ENCODE data around the gene NOC4L.

NOC4L gene

DNA sequence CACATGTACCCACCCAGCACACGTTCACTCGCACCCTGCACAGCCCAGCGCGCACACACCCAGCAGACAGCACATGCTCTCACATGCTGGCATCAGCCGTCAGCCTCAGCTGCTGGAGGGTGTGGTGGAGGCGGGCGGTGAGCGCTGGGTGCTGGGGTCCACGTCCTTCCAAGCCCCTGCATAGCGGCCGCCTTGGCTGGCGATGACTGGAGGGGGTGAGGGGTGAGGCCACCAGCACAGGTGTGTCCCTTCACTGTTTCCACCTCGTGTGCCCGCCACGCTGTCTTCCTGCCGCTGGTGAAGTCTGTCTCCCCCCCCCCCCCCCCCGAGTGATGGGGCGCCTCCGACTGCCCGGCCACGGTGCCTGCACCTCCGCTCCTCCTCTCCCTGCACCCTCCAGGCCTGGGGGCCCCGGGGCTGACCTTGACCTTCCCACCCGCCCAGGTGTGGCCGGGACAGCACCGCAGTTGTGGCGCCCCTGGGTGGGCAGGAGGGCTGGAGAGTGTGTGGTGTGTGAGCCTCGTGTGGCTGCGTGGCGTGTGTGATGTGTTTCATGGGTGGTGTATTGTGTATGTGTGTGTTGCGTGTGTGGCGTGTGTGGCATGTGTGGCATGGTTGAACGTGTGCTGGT is 37.4 kb downstream of the NOC4L start:
- Mint-ChIP-seq H3K4me1 (ENCODE audit: low read depth) (peaks cover 30% of the 10 kb centered on the region), H3K4me3 (no peak overlapping the region), H3K36me3 (ENCODE audit: low read depth) (no peaks in the 10 kb centered on the region), H3K9me3 (no peaks in the 10 kb centered on the region), H3K27ac (no peak overlapping the region), H3K27me3 (peaks cover 4% of the 10 kb centered on the region)
- DNase-seq: no peak

DNA sequence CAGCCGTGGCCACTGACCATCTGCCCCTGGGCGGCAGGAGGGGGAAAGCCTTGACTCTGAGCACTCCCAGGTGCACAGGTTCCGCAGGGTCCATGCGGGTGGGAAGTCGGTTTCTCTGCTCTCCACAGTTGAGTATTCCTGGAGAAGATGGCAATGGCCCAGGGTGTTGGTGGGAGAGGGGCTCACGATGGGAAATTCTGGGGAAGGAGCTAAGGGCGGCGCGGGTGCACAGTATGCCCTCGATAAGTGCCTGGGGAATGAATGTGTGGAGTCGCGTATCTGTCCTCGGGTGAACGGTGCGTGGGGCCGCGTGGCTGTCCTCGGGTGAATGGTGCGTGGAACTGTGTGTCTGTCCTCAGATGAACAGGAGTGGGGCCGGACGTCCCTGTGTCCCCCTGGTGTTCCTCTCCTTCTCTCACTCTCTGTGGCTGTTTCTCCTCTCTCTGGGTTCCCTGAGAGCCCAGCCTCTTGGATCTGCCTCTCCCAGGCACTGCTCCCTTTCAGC is 38.0 kb downstream of the NOC4L start:
- no peak for DNase-seq
- H3K27ac Mint-ChIP-seq: no peak overlapping the region
- H3K4me1 Mint-ChIP-seq (ENCODE audit: low read depth): peaks cover 34% of the 10 kb centered on the region
- H3K9me3 Mint-ChIP-seq: no peaks in the 10 kb centered on the region
- H3K36me3 Mint-ChIP-seq (ENCODE audit: low read depth): no peaks in the 10 kb centered on the region
- no peak overlapping the region for H3K4me3 Mint-ChIP-seq
- no peaks in the 10 kb centered on the region for H3K27me3 Mint-ChIP-seq

DNA sequence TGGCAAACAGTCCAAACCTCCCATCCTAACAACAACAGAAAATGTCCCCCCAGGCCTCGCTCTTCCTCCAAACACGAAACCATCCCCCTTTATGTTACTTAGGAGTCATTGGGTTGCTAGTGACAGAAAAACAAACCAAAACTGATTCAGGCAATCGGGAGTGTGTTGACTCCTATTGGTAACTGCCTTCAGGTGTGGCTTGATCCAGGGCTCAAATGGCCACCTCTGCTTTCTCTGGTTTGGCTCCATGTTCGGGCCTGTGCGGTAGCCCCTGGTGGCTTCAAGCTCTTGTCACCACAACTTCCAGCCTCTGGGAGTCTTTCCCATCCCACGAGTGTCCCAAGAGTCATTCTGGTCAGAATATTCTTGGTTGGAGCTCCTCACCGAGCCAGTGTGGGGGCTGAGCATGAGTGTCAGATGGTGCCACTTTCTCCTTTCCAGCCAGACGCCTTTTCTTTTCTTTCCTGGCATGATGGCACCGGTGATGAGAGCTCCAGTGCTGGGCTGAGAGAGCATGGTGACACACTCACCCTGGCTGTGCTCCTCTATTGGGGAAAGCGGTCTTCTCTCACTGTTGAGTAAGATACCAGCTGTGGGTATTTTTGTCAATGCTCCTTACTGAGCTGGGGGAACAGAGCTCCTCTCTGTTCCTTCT is 38.6 kb downstream of the NOC4L start:
- H3K27me3 Mint-ChIP-seq: no peaks in the 10 kb centered on the region
- H3K4me3 Mint-ChIP-seq: no peak overlapping the region
- no peaks in the 10 kb centered on the region for H3K36me3 Mint-ChIP-seq (ENCODE audit: low read depth)
- no peaks in the 10 kb centered on the region for H3K9me3 Mint-ChIP-seq
- peaks cover 39% of the 10 kb centered on the region for H3K4me1 Mint-ChIP-seq (ENCODE audit: low read depth)
- H3K27ac Mint-ChIP-seq: no peak overlapping the region
- DNase-seq: no peak

DNA sequence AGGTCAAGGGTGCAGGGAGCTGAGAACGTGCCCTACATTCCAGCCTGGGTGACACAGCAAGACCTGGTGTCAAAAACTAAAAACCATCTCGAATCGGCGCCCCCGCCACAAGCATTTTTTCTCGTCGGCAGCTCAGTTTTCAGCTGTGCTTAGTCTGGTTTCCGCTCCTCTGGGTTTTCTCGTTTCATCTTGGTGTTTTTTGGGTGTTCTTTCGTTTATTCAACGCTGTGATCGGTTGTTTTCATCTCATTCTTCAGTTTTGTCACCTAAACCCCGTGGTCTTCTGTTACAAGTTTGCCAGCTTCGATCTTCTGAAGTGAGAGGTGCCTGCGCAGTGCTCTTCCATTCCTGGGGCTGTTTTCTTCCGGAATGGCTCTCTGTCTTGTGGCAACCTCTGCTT is 41.4 kb downstream of the NOC4L start:
- no peaks in the 10 kb centered on the region for H3K9me3 Mint-ChIP-seq
- H3K4me1 Mint-ChIP-seq (ENCODE audit: low read depth): peaks cover 42% of the 10 kb centered on the region
- peak overlapping the region; percentile 66 for H3K4me3 Mint-ChIP-seq
- H3K27ac Mint-ChIP-seq: peak overlapping the region; percentile 78
- no peaks in the 10 kb centered on the region for H3K27me3 Mint-ChIP-seq
- H3K36me3 Mint-ChIP-seq (ENCODE audit: low read depth): no peaks in the 10 kb centered on the region
- peak; percentile 44 for DNase-seq

DNA sequence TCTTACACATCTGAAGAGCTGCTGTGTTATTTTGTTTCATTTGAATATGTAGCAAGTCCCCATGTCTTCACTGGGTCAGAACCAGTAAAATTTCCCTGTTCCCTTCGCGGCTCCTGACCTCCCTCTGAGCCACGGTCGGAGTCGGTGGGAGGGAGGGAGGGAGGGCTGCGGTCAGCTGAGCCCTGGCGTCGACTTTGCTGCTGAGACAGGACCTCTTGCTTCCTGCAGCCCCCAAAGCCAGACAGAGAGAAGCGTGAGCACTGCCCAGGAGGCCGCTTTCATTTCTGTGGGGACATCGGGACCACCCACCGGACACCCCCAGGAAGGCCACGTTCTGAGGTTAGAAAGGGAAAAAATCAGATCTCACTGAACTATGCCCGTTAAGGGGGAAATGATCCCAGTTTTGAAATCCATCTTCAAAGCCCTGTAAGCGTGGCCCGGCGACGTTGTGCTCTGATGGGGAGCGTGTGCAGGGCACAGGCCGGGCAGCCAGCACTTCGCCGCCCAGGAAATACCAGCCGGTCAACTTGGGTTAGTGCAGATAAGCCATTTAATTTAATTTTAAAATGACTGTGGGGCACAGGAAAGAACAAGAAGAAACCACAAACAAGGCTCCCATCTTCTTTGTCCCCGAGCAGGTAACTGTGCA is 42.1 kb downstream of the NOC4L start:
- Mint-ChIP-seq H3K27ac (peak overlapping the region; percentile 78), H3K4me3 (peak overlapping the region; percentile 66), H3K36me3 (ENCODE audit: low read depth) (no peaks in the 10 kb centered on the region), H3K4me1 (ENCODE audit: low read depth) (peaks cover 44% of the 10 kb centered on the region), H3K27me3 (no peaks in the 10 kb centered on the region), H3K9me3 (no peaks in the 10 kb centered on the region)
- DNase-seq: peak; percentile 50

DNA sequence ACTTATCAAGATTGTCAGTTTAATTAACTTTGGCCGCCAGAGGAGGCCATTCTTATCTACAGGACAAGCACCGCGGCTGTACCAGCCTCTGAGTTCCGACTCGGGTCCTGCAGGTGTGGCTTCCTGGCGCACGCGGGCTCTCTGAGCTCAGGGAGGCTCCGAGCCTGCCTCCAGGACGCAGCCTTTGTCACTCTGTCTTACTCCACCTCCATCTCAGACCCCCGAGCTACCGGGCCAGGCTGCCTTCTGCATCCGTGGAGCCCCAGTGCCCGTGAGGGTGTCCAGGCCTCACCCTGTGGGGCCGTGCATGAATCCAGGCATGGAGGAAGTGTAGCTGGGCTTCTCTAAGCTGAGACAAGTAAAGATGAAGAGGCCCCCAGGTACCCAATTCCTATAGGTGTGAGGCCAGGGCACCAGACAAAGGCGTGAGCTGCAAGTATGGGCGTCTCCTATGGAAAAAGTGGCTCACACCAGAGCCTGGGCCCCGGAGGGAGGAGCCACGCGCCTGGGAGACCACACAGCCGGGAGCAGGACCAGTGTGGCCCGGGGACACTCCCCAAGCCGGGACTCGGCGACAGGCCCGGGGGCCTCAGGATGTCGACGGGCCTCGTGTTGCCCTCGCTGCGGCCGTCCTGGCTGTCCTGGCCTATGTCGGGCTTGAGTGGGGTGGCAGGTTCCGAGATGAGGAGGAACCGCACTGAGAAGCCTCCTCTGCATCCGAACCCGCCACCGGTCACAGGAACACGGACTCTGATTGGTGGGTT is 42.8 kb downstream of the NOC4L start:
- no peaks in the 10 kb centered on the region for H3K9me3 Mint-ChIP-seq
- peak overlapping the region; percentile 55 for H3K27ac Mint-ChIP-seq
- DNase-seq: peak; percentile 56
- peaks cover 44% of the 10 kb centered on the region for H3K4me1 Mint-ChIP-seq (ENCODE audit: low read depth)
- peak overlapping the region; percentile 66 for H3K4me3 Mint-ChIP-seq
- no peaks in the 10 kb centered on the region for H3K36me3 Mint-ChIP-seq (ENCODE audit: low read depth)
- H3K27me3 Mint-ChIP-seq: no peaks in the 10 kb centered on the region

DNA sequence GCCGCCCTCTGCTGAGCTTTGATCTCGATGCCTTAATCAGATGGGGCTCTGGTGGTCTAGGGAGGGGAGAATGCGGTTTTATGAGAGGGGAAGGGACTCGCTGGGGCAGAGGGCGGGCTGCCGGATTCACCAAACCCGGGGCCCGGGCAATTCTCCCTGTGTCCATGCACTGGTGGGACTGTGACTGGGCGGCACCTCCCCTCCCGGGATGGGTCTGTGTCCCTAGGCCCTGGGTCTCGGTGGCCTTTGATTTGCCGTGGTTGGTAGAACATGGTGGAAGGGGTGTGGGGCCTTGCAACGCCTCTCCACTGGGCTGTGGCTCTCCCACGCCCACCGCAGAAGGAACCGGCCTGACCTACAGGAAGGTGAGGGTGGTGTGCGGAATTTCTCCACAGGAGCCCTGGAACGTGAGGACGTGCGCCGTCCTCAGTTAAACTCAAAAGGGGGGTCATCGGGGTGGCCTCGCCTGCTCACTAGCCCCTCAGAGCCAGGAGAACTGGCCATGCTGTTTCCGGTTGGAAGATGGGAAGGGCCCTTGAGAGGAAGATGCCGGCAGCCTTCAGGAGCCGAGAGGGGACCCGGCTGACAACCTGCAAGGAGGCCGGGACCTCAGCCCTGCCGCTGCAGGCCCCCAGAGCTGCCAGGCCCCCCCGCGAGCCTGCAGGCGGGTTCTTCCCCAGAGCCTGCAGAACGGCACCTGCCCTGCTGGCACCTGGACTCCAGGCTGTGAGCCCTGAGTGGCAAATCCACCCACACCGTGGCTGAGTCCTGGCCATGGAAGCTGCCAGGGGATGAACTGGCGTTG is 43.6 kb downstream of the NOC4L start:
- Mint-ChIP-seq H3K27me3 (no peaks in the 10 kb centered on the region), H3K36me3 (ENCODE audit: low read depth) (no peaks in the 10 kb centered on the region), H3K4me3 (peak overlapping the region; percentile 45), H3K4me1 (ENCODE audit: low read depth) (peaks cover 44% of the 10 kb centered on the region), H3K9me3 (no peaks in the 10 kb centered on the region), H3K27ac (no peak overlapping the region)
- no peak for DNase-seq

DNA sequence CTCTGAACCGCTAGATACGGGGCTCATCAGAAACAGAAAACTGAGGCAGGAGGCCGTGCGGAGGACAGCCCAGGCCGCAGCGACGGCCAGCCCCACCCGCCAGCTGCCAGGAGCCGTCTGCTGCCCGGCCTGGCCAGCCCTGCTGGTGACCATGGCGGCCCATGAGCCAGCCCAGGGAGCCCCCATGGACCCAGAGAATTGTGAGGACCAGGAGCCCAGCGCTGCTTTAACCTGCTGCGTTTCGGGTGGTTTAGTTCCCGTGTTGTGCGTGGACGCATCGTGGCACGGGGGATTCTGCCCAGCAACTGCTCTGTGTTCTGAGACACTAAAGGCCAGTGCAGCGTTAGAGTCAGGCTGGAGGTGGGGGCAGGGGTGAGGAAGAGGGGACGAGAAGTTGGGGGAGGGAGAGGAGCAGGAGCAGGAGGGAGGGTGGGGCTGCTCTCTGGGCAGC is 44.2 kb downstream of the NOC4L start:
- peaks cover 2% of the 10 kb centered on the region for H3K36me3 Mint-ChIP-seq (ENCODE audit: low read depth)
- peak overlapping the region; percentile 45 for H3K4me3 Mint-ChIP-seq
- no peak for DNase-seq
- peaks cover 44% of the 10 kb centered on the region for H3K4me1 Mint-ChIP-seq (ENCODE audit: low read depth)
- no peaks in the 10 kb centered on the region for H3K27me3 Mint-ChIP-seq
- H3K9me3 Mint-ChIP-seq: peaks cover 2% of the 10 kb centered on the region
- H3K27ac Mint-ChIP-seq: no peak overlapping the region

DNA sequence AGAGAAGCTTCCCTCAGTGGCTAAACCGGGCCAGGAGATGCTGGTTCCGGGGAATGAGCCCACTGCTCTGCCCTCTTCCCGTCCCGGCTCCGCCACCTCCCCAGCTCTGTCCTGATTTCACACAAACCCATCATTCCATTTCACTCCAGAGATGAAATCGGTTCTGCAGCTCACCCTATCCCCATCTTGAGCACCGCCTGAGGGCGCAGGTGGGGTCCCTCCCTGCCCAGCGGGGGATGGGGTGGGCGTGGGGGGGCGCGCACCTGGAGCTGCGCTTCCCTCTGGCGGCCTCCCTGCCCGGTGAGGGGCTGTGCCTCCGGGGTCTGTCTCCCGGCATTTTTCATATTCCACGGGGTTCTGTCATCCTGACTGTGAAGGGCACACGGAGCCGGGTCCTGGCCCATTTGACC is 44.7 kb downstream of the NOC4L start:
- peaks cover 3% of the 10 kb centered on the region for H3K36me3 Mint-ChIP-seq (ENCODE audit: low read depth)
- peak overlapping the region; percentile 77 for H3K4me3 Mint-ChIP-seq
- H3K27ac Mint-ChIP-seq: peak overlapping the region; percentile 54
- H3K27me3 Mint-ChIP-seq: no peaks in the 10 kb centered on the region
- DNase-seq: no peak
- peaks cover 5% of the 10 kb centered on the region for H3K9me3 Mint-ChIP-seq
- H3K4me1 Mint-ChIP-seq (ENCODE audit: low read depth): peaks cover 44% of the 10 kb centered on the region

DNA sequence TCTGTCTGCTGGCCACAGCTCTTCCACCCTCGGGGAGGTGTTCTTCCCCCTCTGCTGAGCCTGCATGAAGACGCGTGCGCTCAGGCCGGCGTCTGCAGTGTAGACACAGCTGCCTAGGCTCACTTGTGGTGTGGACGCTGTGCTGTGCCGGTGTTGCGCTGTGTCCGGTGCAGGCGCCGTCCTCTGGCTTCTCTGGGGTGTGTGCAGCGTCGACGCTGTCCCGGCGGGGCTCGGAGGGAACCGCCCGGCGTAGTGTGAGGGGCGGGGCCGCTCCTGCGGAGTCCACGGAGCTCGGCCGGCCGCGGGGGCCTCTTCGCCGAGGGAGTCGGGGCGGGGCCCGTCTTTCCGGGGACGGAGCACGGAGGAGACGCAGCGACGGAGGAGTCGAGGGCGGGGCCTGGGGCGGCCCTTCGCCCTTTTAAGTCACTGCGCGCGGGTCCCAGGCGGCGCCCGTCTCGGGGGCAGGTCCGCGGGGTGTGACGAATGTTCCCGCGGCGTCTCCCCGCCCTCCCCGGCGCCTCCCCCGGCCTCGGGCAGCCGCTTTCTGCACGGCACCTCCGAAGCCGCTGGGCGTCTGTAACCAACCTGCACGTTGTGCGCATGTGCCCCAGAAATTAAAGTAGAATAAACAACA is 45.2 kb downstream of the NOC4L start:
- H3K4me1 Mint-ChIP-seq (ENCODE audit: low read depth): peaks cover 44% of the 10 kb centered on the region
- H3K4me3 Mint-ChIP-seq: peak overlapping the region; percentile 77
- peak overlapping the region; percentile 87 for H3K27ac Mint-ChIP-seq
- peaks cover 10% of the 10 kb centered on the region for H3K9me3 Mint-ChIP-seq
- peak; percentile 96 for DNase-seq
- peaks cover 3% of the 10 kb centered on the region for H3K36me3 Mint-ChIP-seq (ENCODE audit: low read depth)
- H3K27me3 Mint-ChIP-seq: no peaks in the 10 kb centered on the region

DNA sequence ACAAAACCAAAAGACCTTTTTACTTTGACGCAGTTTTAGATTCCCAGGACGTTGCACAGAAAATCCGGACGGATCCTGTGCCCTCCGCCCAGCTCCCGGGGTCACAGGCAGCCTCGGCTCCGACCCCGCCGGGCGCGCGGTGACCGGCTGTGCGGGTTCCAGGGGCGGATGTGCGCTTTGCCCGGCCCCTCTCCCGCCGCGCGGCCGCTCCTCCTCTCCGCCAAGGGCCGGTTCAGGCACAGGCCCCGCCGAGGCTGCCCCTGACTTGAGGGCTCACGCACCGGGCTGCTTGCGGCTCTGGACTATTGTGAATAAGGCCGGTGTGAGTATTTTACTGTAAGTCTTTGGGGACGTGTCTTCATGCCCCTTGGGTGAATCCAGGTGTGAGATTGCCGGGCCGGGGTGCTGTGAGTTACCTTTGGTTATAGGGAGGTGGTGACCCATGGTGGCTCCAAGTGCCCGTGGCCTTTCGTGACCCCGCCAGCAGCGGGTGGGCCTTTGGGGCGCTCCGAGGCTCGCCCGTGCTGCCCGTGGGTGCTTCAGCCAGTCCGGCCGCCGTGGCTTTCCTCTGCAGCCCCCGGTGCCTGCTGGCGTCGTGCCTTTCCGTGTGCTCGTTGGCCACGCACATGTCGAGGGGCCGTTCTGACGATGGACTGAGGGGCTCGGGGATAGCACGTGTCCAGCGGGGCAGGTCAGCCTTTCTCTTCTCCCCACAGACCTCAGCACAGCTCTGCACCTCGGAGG is 45.9 kb downstream of the NOC4L start:
- H3K36me3 Mint-ChIP-seq (ENCODE audit: low read depth): peaks cover 3% of the 10 kb centered on the region
- DNase-seq: no peak
- H3K27ac Mint-ChIP-seq: peak overlapping the region; percentile 87
- no peaks in the 10 kb centered on the region for H3K27me3 Mint-ChIP-seq
- peaks cover 10% of the 10 kb centered on the region for H3K9me3 Mint-ChIP-seq
- H3K4me3 Mint-ChIP-seq: peak overlapping the region; percentile 77
- H3K4me1 Mint-ChIP-seq (ENCODE audit: low read depth): peaks cover 43% of the 10 kb centered on the region

DNA sequence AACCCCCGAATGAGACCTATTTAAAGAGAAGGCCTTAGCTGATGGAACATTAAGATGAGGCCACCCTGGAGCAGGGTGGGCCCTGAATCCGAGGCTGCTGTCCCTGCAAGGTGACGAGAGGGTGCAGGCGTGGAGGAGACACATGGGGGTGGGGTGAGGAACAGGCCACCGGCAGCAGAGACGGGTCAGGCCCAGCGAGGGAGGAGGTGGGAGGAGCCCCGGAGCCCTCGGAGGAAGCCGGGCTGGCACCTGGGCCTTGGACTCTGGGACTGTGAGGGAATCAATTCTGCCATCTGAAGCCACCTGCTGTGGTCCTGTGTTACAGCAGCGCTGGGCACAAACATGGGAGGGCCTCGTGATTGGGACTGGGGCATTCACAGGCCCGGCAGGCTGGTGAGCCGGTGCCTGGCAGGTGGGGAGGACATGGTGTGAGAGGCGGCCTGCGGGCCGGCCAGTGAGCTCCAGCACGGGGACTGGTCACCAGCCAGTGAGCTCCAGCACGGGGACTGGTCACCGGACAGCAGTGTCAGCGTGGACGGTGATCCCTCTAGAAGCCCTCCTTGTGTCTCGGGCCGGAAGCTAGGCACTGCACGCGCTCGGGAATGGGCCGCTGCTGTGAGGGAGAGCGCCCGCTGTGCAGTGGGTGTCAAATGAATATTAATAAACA is 46.7 kb downstream of the NOC4L start:
- Mint-ChIP-seq H3K27me3 (no peaks in the 10 kb centered on the region), H3K4me3 (peak overlapping the region; percentile 38), H3K36me3 (ENCODE audit: low read depth) (peaks cover 3% of the 10 kb centered on the region), H3K9me3 (peaks cover 10% of the 10 kb centered on the region), H3K27ac (no peak overlapping the region), H3K4me1 (ENCODE audit: low read depth) (peaks cover 35% of the 10 kb centered on the region)
- DNase-seq: no peak
